A673 (cell line): ENCODE measurements around the gene KRT34. TPM values are rescaled to one million over a fixed set of nuclear protein-coding genes. Genes with fewer than 3 reads are reported as not detected.
"Not testable (repeated sequence)": the region's sequence is repeated elsewhere in the genome, so short reads cannot be mapped to it uniquely, and the experiment has no call there.

Experiments
- BruUV-seq: library from RNA; stranded (reverse); fragments of 400-500 nt; replicated peaks from 2 replicates; lab custom pipeline; 2021; lab: Mats Ljungman, UMichigan
- CTCF ChIA-PET: fragments of 300-600 bp; sonication (Branson Sonifier 250); formaldehyde crosslinking; loops from one replicate; lab custom pipeline; 2022; ENCODE audit warnings: antibody characterized with exemption; lab: Charles Lee
- POLR2A ChIA-PET: fragments of 300-600 bp; sonication (Branson Sonifier 250); formaldehyde crosslinking; loops from one replicate; lab custom pipeline; 2022; ENCODE audit warnings: antibody characterized with exemption; ENCODE audit not compliant: low non-redundant PET; lab: Charles Lee
- DNase-seq: peaks from one replicate; pipeline ENCODE4 v3.0.0-alpha.2; 2015; ENCODE audit warnings: low spot score
- H3K27ac ChIP-seq: fragments of 200-600 bp; sonication (generic); 2 replicates; pipeline ENCODE4 v1.5.1; 2016; ENCODE audit warnings: mixed run types, low read depth, mild to moderate bottlenecking, mixed read lengths, antibody characterized with exemption, low read length; ENCODE audit not compliant: poor library complexity, severe bottlenecking
- H3K27me3 ChIP-seq: fragments of 200-600 bp; sonication (generic); replicated peaks from 2 replicates; pipeline ENCODE4 v1.6.1; 2017; ENCODE audit warnings: mixed run types, low read depth, mild to moderate bottlenecking, mixed read lengths, antibody characterized with exemption, low read length; ENCODE audit not compliant: insufficient read depth, poor library complexity
- H3K36me3 ChIP-seq: fragments of 200-600 bp; sonication (generic); 2 replicates; pipeline ENCODE4 v1.6.1; 2016; ENCODE audit warnings: mixed run types, mild to moderate bottlenecking, mixed read lengths, antibody characterized with exemption, low read length; ENCODE audit not compliant: insufficient read depth, poor library complexity, severe bottlenecking
- H3K4me1 ChIP-seq: fragments of 200-600 bp; sonication (generic); 2 replicates; pipeline ENCODE4 v1.6.1; 2017; ENCODE audit warnings: mixed run types, mild to moderate bottlenecking, mixed read lengths, antibody characterized with exemption, low read length; ENCODE audit not compliant: insufficient read depth, poor library complexity, severe bottlenecking
- H3K4me3 ChIP-seq: fragments of 200-600 bp; sonication (generic); 2 replicates; pipeline ENCODE4 v1.5.1; 2016; ENCODE audit warnings: low read depth, mixed run types, mild to moderate bottlenecking, mixed read lengths, low read length; ENCODE audit not compliant: poor library complexity, severe bottlenecking
- H3K9me3 ChIP-seq: fragments of 200-600 bp; sonication (generic); 2 replicates; pipeline ENCODE4 v1.6.1; 2016; ENCODE audit warnings: mixed run types, low read depth, mild to moderate bottlenecking, mixed read lengths, antibody characterized with exemption, low read length; ENCODE audit not compliant: poor library complexity, severe bottlenecking
- CTCF ChIP-seq: fragments of 300-800, 200-600 bp; sonication (generic); conservative IDR thresholded peaks from 2 replicates; pipeline ENCODE4 v1.5.1; 2017; ENCODE audit warnings: low read depth, mild to moderate bottlenecking, antibody characterized with exemption, low read length, moderate library complexity, mixed read lengths
- EZH2 ChIP-seq: fragments of 200-600 bp; sonication (generic); IDR thresholded peaks from 2 replicates; pipeline ENCODE4 v1.6.1; 2017; ENCODE audit warnings: borderline replicate concordance, low read depth, mild to moderate bottlenecking, mixed read lengths, antibody characterized with exemption, low read length; ENCODE audit not compliant: poor library complexity, severe bottlenecking
- intact Hi-C: fragments of 100-400 bp; cut with micrococcal nuclease; formaldehyde crosslinking; loops from one replicate; pipeline ENCODE4 v1.10.0; 2022; ENCODE audit not compliant: unreplicated experiment
- total RNA-seq: library from RNA; stranded (reverse); gene quantifications from 2 replicates; pipeline ENCODE4 v1.2.3, GENCODE V29; 2021

The KRT34 gene
- total RNA-seq, 1 experiment from 2014 or later: not detected

DNA sequence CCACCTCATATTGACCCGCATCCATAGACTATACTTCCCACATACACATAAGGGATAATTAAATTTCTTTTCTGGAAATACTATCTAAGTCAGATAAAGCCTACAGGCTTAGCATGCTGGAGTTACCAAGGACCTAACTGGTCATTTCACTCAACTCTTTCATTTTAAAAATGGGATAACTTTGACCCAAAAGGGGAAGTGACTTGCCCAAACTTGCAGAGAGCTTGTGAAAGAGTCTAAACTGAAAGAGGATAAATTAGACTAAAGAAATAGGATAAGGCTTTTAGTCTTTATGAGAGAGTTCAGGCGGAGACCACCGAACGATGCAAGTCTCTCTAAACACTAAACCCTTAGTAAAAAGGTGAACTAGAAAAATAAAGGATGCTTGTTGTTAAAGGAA, 27.6 kb downstream of the KRT34 start:
- no TSS peak for BruUV-seq
- intact Hi-C loops: no loop called here
- Histone ChIP-seq H3K4me1 (no peaks in the 10 kb centered on the region), H3K4me3 (no peak overlapping the region), H3K36me3 (no peaks in the 10 kb centered on the region), H3K27me3 (no peaks in the 10 kb centered on the region), H3K9me3 (no peaks in the 10 kb centered on the region), H3K27ac (no peak overlapping the region)
- CTCF ChIA-PET: no interaction called here
- POLR2A ChIA-PET: interaction anchor here (0.6 kb wide), 1 partner anchor 645 kb away, joined by 5 read pairs; no protein-coding TSS in a partner anchor
- DNase-seq: no peak
- TF ChIP-seq CTCF: no peak
- no peak for TF ChIP-seq EZH2

GRCh38 chr17:41352597-41353366, 29.3 kb downstream of the KRT34 start:
- POLR2A ChIA-PET: no interaction called here
- H3K4me3 ChIP-seq: no peak overlapping the region
- no peaks in the 10 kb centered on the region for H3K9me3 ChIP-seq
- TF ChIP-seq EZH2 (no peak), CTCF (no peak)
- no peak overlapping the region for H3K27ac ChIP-seq
- no peak for DNase-seq
- H3K27me3 ChIP-seq: no peaks in the 10 kb centered on the region
- no peaks in the 10 kb centered on the region for H3K36me3 ChIP-seq
- BruUV-seq: no TSS peak
- intact Hi-C loops: no loop called here
- H3K4me1 ChIP-seq: no peaks in the 10 kb centered on the region
- CTCF ChIA-PET: no interaction called here

DNA sequence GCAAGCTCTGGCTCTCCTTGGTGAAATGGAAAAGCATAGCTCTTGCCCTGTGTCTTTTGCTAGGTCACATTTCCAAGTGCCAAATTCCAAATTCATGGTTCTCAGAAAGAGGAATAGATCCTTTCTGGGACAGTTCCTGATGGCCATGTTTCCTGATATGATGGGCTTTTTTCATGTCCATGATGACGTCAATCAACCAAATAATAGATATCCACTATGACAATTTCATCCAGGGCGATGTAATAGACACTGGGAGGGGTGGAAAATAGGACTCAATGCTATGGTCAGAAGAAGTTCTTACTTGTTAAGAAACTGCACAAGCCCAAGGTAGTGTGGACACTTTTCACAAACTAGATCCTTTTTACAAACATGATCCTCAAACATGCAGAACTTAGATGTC, 30.9 kb downstream of the KRT34 start:
- CTCF ChIA-PET: no interaction called here
- no peak overlapping the region for H3K4me3 ChIP-seq

GRCh38 chr17:41350381-41350878, 31.7 kb downstream of the KRT34 start, which contains the start of gene KRT33A:
Gene KRT33A (minus strand): TSS chr17:41350828. CDS start chr17:41350767, 61 bp downstream.
- H3K27ac ChIP-seq, CTCF ChIA-PET, H3K36me3 ChIP-seq, BruUV-seq, POLR2A ChIA-PET, H3K27me3 ChIP-seq, DNase-seq, H3K4me3 ChIP-seq, intact Hi-C loops, H3K4me1 ChIP-seq, H3K9me3 ChIP-seq: not testable (repeated sequence)

More for the DNA sequence above, 30.9 kb downstream of the KRT34 start:
- POLR2A ChIA-PET: no interaction called here
- intact Hi-C loops: no loop called here
- DNase-seq: no peak
- no peaks in the 10 kb centered on the region for H3K4me1 ChIP-seq
- no peaks in the 10 kb centered on the region for H3K27me3 ChIP-seq
- H3K9me3 ChIP-seq: no peaks in the 10 kb centered on the region
- BruUV-seq: no TSS peak
- no peak overlapping the region for H3K27ac ChIP-seq
- H3K36me3 ChIP-seq: no peaks in the 10 kb centered on the region
- TF ChIP-seq EZH2 (no peak), CTCF (no peak)
